Activated CD8-positive, alpha-beta T cell treated with anti-CD3 and anti-CD28 coated beads, Interleukin-2, amount 10 ng/mL, durations not matched to agents 7 days and 5 days (primary cell): Measurements from ENCODE around the gene SHC4. TPM values are rescaled to one million over a fixed set of nuclear protein-coding genes. Genes with fewer than 3 reads are reported as not detected.

ENCODE experiments used
- ATAC-seq: fragments of 150-1000 bp; cut with Tn5 transposase; one replicate; pipeline ENCODE4 v1.10.0; 2021; ENCODE audit warnings: moderate library complexity
- CTCF ChIA-PET: fragments of 350-600 bp; sonication (Branson Sonifier 250); formaldehyde crosslinking; loops from one replicate; lab custom pipeline; 2021; ENCODE audit warnings: antibody characterized with exemption; lab: Charles Lee
- POLR2A ChIA-PET: fragments of 350-600 bp; sonication (Branson Sonifier 250); formaldehyde crosslinking; loops from one replicate; lab custom pipeline; 2021; ENCODE audit warnings: antibody characterized with exemption; lab: Charles Lee
- DNase-seq: peaks from one replicate; pipeline ENCODE4 v3.0.0-alpha.2; 2020
- H3K27ac Mint-ChIP-seq: one replicate; pipeline ENCODE4 v1.8.0; 2021; ENCODE audit warnings: mild to moderate bottlenecking, mixed read lengths
- H3K27me3 Mint-ChIP-seq: one replicate; pipeline ENCODE4 v1.8.0; 2021; ENCODE audit warnings: low read depth, mixed read lengths
- H3K36me3 Mint-ChIP-seq: one replicate; pipeline ENCODE4 v1.8.0; 2021; ENCODE audit warnings: low read depth, mixed read lengths
- H3K4me1 Mint-ChIP-seq: one replicate; pipeline ENCODE4 v1.8.0; 2021; ENCODE audit warnings: low read depth, mixed read lengths
- H3K4me3 Mint-ChIP-seq: one replicate; pipeline ENCODE4 v1.8.0; 2021; ENCODE audit warnings: mild to moderate bottlenecking, mixed read lengths
- H3K9me3 Mint-ChIP-seq: one replicate; pipeline ENCODE4 v1.8.0; 2022; ENCODE audit warnings: mixed read lengths; ENCODE audit not compliant: insufficient read depth
- total RNA-seq, 2 experiments: library from RNA; stranded (reverse); gene quantifications; one replicate each; pipeline ENCODE4 v1.2.3, GENCODE V29; 2021

The SHC4 gene, protein sequence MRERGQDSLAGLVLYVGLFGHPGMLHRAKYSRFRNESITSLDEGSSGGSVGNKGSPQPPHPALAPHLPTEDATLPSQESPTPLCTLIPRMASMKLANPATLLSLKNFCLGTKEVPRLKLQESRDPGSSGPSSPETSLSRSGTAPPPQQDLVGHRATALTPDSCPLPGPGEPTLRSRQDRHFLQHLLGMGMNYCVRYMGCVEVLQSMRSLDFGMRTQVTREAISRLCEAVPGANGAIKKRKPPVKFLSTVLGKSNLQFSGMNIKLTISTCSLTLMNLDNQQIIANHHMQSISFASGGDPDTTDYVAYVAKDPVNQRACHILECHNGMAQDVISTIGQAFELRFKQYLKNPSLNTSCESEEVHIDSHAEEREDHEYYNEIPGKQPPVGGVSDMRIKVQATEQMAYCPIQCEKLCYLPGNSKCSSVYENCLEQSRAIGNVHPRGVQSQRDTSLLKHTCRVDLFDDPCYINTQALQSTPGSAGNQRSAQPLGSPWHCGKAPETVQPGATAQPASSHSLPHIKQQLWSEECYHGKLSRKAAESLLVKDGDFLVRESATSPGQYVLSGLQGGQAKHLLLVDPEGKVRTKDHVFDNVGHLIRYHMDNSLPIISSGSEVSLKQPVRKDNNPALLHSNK
- under 1 TPM; 0.65 to 0.66 TPM for total RNA-seq

DNA sequence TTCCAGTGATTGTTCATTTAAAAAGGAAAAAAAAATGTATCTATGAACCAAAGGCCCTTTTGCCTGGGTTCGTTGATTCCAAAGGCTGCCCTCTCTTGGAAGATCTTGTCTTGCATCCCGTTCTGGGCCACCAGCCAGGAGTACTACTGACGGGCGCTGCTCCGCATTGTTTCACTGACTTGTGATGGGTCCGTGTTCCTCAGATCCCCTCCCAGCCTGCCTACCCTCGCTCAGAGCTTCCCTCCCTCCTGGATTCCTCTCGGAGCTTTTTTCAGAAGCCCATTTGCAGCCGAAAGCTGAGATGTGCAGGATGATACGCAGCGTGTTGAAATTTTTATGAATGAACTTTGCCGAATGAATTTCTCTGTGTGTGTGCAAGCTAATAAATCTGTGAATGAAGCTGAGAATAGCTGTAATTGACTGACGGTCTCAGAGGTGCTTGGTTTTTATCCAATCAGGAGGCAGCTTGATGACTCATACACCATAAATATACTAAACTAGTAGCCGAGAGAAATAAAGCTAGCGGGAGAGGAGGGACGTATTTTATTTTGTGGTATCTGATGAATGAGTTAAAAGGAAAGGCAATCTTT is at the start of gene SHC4:
Gene SHC4 (minus strand): TSS at position 396 of the 590 bp plus-strand sequence. CDS start 904 bp downstream, outside the sequence.
- peak within 1 kb of the TSS; percentile 69 for H3K4me3 Mint-ChIP-seq
- H3K36me3 Mint-ChIP-seq, result peaks cover 6% of the 10 kb centered on the region
- peaks cover 56% of the 10 kb centered on the region for H3K4me1 Mint-ChIP-seq
- peaks cover 22% of the 10 kb centered on the region for H3K27me3 Mint-ChIP-seq
- ATAC-seq (peak; percentile 56), DNase-seq (peak; percentile 41)
- POLR2A ChIA-PET, result interaction anchor here (1.1 to 3.8 kb wide), 4 partner anchors 9 to 85 kb away, joined by 3 to 33 read pairs (median 5); partner anchors contain the start of gene EID1
- CTCF ChIA-PET, result interaction anchor here (0.6 to 9.2 kb wide), 8 partner anchors 9 to 459 kb away, joined by 3 to 123 read pairs (median 14); partner anchors contain the start of genes EID1 and FGF7
- H3K9me3 Mint-ChIP-seq, result no peaks in the 10 kb centered on the region
- H3K27ac Mint-ChIP-seq, result peak within 1 kb of the TSS; percentile 72

DNA sequence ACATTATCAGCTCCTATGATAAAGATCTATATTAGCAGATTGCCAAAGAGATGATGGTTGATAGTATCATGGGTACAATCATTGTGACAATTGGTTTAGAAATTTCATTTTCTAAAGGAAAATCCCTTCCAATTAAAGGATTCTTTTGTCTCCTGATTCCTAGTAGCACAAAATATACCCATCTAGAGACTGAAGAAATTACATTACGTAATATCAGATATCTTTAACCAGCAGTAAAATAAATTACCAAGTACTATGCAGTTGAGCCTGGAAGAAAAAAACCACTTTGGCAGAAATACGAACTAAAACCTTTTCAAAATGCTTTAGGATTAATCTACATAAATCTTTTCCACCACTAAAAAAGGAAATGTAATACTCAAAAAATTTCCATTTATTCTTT is 35.6 kb upstream of the SHC4 start:
- Mint-ChIP-seq H3K36me3 (peaks cover 26% of the 10 kb centered on the region), H3K27ac (no peak overlapping the region), H3K4me1 (no peaks in the 10 kb centered on the region), H3K4me3 (no peak overlapping the region), H3K9me3 (no peaks in the 10 kb centered on the region), H3K27me3 (no peaks in the 10 kb centered on the region)
- DNase-seq, result no peak
- POLR2A ChIA-PET, result no interaction called here
- no peak for ATAC-seq
- CTCF ChIA-PET, result interaction anchor here (1.1 kb wide), 1 partner anchor 24 kb away, joined by 3 read pairs; no protein-coding TSS in a partner anchor

DNA sequence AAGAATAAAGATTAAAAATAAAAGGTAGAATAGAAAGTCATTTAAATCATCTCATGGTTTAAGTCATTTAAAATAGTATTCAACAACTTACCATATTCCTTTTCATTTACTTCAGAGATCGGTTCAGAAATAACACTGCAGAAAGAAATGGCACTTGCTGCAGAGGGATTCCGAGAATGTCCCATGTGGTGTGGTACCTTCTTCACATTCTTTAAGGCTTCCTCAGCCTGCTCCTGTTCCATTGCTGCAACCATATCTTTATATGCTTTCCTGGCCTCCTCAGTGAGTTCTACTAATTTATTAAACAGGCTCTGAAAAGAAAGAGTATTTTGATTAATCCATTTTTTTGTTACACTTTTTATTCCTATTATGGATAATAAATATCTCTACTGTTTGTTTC is 32.6 kb upstream of the SHC4 start:
- ChIA-PET POLR2A (no interaction called here), CTCF (no interaction called here)
- Mint-ChIP-seq H3K27me3 (no peaks in the 10 kb centered on the region), H3K4me3 (no peak overlapping the region), H3K4me1 (no peaks in the 10 kb centered on the region), H3K36me3 (peaks cover 37% of the 10 kb centered on the region), H3K9me3 (no peaks in the 10 kb centered on the region), H3K27ac (no peak overlapping the region)
- no peak for DNase-seq
- ATAC-seq, result no peak

DNA sequence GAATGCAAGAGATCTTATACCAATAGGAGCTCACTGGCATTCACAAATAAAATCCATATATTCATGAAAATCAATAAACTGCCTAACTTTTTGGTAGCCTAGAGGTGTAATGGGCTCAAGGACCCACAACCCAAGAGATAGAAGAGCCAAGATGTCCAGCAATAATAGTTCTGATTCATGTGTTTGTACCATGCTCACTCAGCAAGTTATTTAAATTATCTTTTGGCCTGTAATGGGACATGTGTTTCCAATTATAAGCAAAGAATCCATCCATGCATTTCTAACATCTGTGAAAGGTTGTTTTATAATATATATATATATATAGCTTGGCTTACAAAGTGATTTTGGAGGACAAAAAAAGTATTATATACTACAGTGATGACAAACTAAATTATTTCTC is 29.7 kb upstream of the SHC4 start:
- Mint-ChIP-seq H3K27me3 (no peaks in the 10 kb centered on the region), H3K27ac (no peak overlapping the region), H3K9me3 (no peaks in the 10 kb centered on the region), H3K4me3 (no peak overlapping the region), H3K36me3 (peaks cover 33% of the 10 kb centered on the region), H3K4me1 (no peaks in the 10 kb centered on the region)
- POLR2A ChIA-PET, result no interaction called here
- DNase-seq, result no peak
- ATAC-seq, result no peak
- CTCF ChIA-PET, result interaction anchor here (1.1 kb wide), 1 partner anchor 17 kb away, joined by 3 read pairs; no protein-coding TSS in a partner anchor

DNA sequence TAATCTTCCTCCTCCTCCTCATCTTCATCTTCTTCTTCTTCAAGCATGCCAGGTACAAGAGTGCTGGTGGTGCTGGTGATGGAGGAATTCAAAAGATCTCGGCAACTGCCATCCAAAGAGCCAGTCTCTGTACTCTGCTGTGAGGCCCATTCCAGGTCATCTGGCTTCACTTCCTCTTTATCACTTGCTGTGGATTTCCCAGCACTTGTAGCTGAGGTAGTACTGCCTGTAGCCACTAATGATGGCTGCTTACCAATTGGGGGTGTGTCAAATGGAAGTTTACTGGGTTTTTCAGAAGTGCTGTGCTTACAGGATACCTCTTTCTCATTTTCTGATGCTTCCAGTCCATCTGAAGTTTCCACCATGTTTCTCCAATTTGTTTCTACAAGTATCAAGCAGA is 28.8 kb upstream of the SHC4 start:
- no peak overlapping the region for H3K4me3 Mint-ChIP-seq
- peaks cover 33% of the 10 kb centered on the region for H3K36me3 Mint-ChIP-seq
- no peak overlapping the region for H3K27ac Mint-ChIP-seq
- ATAC-seq (no peak), DNase-seq (no peak)
- ChIA-PET POLR2A (no interaction called here), CTCF (interaction anchor here (1.6 kb wide), 1 partner anchor 17 kb away, joined by 7 read pairs; no protein-coding TSS in a partner anchor)
- H3K27me3 Mint-ChIP-seq, result no peaks in the 10 kb centered on the region
- H3K9me3 Mint-ChIP-seq, result no peaks in the 10 kb centered on the region
- H3K4me1 Mint-ChIP-seq, result no peaks in the 10 kb centered on the region

DNA sequence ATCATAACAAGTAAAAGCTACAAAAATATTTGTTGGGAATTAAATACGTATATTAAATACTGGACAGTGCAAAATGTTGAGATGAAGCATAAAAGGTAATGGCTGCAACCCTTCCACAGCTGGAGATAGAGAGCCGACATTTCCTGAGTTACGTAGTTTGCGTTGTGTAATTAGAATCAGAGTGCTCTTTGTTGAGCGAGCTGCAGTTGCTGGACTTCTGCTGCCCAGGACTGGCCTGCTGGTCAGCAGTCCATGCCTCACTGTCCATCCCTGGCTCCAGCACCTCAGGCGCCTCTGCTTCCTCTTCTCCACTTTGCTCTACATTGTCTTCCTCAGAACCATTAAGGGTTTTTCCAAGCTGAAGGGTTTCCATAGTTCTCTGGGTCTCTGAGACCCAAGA is 28.4 kb upstream of the SHC4 start:
- Mint-ChIP-seq H3K27ac (no peak overlapping the region), H3K4me3 (no peak overlapping the region), H3K27me3 (no peaks in the 10 kb centered on the region), H3K36me3 (peaks cover 30% of the 10 kb centered on the region), H3K9me3 (no peaks in the 10 kb centered on the region), H3K4me1 (no peaks in the 10 kb centered on the region)
- DNase-seq (no peak), ATAC-seq (no peak)
- ChIA-PET CTCF (interaction anchor here (1.6 kb wide), 1 partner anchor 16 kb away, joined by 7 read pairs; no protein-coding TSS in a partner anchor), POLR2A (no interaction called here)

DNA sequence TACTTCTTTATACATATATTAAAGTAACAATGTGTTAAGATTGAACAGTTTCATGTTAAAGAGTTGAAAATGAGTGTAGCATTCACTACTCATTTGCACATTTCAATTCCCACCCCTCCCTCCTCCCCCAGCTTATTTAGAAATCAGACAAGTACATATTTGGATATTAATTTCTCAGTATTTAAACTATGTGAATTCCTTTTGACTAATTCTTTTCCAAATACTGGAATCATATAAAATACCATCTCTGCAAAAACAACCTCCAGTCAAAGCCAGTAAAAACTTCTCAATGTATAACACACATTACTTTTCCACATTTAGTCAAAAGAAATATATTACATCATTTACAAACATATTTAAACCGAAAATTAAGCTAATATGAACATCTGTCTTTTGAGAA is 25.5 kb upstream of the SHC4 start:
- ATAC-seq (no peak), DNase-seq (no peak)
- Mint-ChIP-seq H3K27ac (no peak overlapping the region), H3K36me3 (peaks cover 21% of the 10 kb centered on the region), H3K4me3 (no peak overlapping the region), H3K4me1 (no peaks in the 10 kb centered on the region), H3K27me3 (no peaks in the 10 kb centered on the region), H3K9me3 (no peaks in the 10 kb centered on the region)
- CTCF ChIA-PET, result interaction anchor here (2.0 kb wide), 1 partner anchor 13 kb away, joined by 5 read pairs; no protein-coding TSS in a partner anchor
- POLR2A ChIA-PET, result no interaction called here

DNA sequence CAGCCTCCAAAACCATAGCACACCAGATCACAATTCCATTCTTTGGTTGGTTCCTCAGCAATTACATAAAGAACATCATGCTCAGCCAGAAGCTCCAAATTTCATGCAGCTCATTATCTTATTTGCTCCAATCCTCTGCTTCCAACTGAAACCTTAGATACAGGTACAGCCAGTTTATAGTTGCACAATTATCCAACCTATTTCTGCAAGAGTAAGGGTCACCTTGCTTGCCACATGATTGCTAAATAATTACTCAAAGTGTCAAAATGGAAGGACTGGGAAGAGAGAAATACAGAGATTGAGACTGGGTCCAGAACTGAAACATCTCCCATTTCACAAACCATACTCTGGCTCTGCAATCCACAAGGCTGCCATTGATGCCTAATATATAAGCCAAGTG is 23.4 kb upstream of the SHC4 start:
- ATAC-seq (no peak), DNase-seq (no peak)
- CTCF ChIA-PET, result interaction anchor here (1.2 to 3.4 kb wide), 3 partner anchors 11 to 159 kb away, joined by 4 to 23 read pairs (median 9); no protein-coding TSS in a partner anchor
- Mint-ChIP-seq H3K36me3 (peaks cover 12% of the 10 kb centered on the region), H3K27me3 (peaks cover 3% of the 10 kb centered on the region), H3K27ac (no peak overlapping the region), H3K4me1 (no peaks in the 10 kb centered on the region), H3K9me3 (no peaks in the 10 kb centered on the region), H3K4me3 (no peak overlapping the region)
- POLR2A ChIA-PET, result no interaction called here

DNA sequence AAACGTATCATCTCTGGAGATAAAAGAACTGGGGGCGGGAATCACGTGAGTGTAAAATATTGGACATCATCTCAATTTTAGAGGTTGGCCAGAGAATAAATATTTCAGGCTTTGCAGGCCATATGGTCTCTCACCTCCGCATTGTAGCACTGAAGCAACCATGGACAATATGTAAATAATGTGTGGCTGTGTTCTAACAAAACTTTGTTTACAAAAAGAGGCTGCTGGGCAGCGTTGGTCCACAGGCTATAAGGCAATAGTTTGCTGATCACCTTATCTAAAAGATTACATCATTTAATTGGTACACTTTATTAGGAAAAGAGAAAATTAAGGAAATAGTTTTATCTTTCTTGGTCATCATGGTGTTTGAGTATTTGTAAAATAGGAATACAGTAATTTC is 22.5 kb upstream of the SHC4 start:
- Mint-ChIP-seq H3K4me3 (no peak overlapping the region), H3K27ac (no peak overlapping the region), H3K4me1 (no peaks in the 10 kb centered on the region), H3K36me3 (peaks cover 6% of the 10 kb centered on the region), H3K9me3 (no peaks in the 10 kb centered on the region), H3K27me3 (peaks cover 9% of the 10 kb centered on the region)
- ChIA-PET CTCF (interaction anchor here (1.2 to 3.4 kb wide), 3 partner anchors 10 to 160 kb away, joined by 4 to 23 read pairs (median 9); no protein-coding TSS in a partner anchor), POLR2A (no interaction called here)
- DNase-seq (no peak), ATAC-seq (no peak)

DNA sequence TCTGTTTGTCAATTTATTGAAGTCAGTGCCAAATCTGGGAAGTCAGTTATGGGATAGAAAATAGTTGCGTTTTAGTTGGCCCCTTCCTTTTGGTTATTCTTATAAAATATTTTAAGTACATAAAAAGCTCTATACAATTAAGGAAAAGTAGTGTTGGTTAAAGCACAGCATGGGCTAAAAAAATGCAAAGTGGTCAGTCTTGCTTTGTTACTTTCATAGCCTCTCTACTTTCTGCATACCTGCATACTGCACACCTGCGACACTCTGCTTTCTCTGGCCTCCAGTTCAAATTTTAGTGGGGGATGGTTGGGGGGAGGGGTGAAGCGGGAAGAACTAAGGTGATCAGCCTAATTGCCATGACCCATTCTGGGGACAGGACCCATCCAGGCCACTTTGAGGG is 21.8 kb upstream of the SHC4 start:
- DNase-seq (no peak), ATAC-seq (no peak)
- Mint-ChIP-seq H3K4me1 (no peaks in the 10 kb centered on the region), H3K27me3 (peaks cover 14% of the 10 kb centered on the region), H3K4me3 (no peak overlapping the region), H3K27ac (no peak overlapping the region), H3K36me3 (peaks cover 4% of the 10 kb centered on the region), H3K9me3 (no peaks in the 10 kb centered on the region)
- ChIA-PET POLR2A (no interaction called here), CTCF (interaction anchor here (3.4 kb wide), 1 partner anchor 9 kb away, joined by 23 read pairs; no protein-coding TSS in a partner anchor)

DNA sequence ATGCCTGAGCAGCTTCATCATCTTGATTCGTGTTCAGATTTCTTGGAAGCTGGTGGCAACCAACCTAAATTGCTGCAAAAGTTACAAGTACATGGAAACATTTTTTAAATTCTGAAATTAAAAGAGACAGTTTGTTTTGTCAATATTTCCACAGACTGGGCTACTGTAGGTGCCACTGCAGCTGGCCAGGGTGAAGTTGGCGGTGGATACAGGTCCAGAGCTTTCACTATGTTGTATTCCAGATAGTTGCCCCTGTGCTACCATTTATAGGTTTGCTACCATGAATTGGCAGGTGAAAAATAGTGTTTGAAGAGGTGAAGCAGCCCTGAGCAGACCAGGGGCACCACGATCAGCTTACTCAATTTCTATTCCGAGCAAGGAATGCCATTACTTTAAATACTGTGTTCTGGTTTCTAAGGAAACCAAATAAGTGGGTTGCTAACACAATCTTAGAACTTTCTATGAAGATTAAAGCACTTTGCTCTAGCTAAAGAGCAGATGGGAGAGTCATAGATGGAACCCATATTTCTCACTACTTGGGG is 21.2 kb upstream of the SHC4 start:
- H3K4me1 Mint-ChIP-seq, result no peaks in the 10 kb centered on the region
- no peaks in the 10 kb centered on the region for H3K9me3 Mint-ChIP-seq
- ATAC-seq (no peak), DNase-seq (no peak)
- H3K27ac Mint-ChIP-seq, result no peak overlapping the region
- H3K36me3 Mint-ChIP-seq, result no peaks in the 10 kb centered on the region
- H3K27me3 Mint-ChIP-seq, result peaks cover 14% of the 10 kb centered on the region
- ChIA-PET POLR2A (no interaction called here), CTCF (interaction anchor here (3.4 kb wide), 1 partner anchor 9 kb away, joined by 23 read pairs; no protein-coding TSS in a partner anchor)
- no peak overlapping the region for H3K4me3 Mint-ChIP-seq
